ENCODE results near the gene TET2.
"Not testable (repeated sequence)": the region's sequence is repeated elsewhere in the genome, so short reads cannot be mapped to it uniquely, and the experiment has no call there.

TET2 gene

DNA sequence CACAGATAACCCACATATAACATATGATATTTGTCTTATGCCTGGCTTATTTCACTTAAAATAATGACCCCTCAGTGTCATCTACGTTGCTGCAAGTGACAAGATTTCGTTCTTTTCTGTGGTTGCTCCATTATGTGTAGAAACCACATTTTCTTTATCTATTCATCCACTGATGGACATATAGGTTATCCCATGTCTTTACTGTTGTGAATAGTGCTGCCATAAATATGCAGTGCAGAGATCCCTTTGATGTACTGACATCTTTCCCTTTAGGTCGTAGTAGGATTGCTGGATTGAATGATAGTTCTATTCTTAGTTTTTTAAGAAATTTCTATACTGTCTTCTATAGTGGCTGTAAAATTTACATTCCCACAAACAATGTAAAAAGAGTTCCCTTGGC lies 135.8 kb downstream of the TET2 start:
- H3K4me3 ChIP-seq (ENCODE audit: low read depth, low read length): no peak overlapping the region
- TF ChIP-seq, protein P1, sequence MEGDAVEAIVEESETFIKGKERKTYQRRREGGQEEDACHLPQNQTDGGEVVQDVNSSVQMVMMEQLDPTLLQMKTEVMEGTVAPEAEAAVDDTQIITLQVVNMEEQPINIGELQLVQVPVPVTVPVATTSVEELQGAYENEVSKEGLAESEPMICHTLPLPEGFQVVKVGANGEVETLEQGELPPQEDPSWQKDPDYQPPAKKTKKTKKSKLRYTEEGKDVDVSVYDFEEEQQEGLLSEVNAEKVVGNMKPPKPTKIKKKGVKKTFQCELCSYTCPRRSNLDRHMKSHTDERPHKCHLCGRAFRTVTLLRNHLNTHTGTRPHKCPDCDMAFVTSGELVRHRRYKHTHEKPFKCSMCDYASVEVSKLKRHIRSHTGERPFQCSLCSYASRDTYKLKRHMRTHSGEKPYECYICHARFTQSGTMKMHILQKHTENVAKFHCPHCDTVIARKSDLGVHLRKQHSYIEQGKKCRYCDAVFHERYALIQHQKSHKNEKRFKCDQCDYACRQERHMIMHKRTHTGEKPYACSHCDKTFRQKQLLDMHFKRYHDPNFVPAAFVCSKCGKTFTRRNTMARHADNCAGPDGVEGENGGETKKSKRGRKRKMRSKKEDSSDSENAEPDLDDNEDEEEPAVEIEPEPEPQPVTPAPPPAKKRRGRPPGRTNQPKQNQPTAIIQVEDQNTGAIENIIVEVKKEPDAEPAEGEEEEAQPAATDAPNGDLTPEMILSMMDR (IDR thresholded peaks at IDR 0.05; ENCODE audit: insufficient read depth, low read depth, low read length, missing control alignments): no peak
- no peak for DNase-seq (ENCODE audit: low read depth)

DNA sequence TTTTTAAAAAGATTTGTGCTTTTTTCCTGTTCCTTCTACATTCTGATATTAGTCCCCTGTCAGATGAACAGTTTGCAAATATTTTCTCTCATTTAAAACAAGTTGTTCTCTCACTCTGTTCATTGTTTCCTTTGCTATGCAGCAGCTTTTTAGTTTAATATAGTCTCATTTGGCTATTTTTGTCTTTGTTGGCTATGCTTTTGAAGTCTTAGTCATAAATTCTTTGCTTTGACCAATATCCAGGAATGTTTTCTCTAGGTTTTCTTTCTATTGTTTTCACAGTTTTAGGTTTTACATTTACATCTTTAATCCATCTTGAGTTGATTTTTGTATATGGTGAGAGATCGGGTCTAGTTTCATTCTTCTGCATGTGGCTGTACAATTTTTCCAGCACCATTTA lies 136.8 kb downstream of the TET2 start:
- H3K4me3 ChIP-seq (ENCODE audit: low read depth, low read length): no peak overlapping the region
- TF ChIP-seq, protein P1 (IDR thresholded peaks at IDR 0.05; ENCODE audit: insufficient read depth, low read depth, low read length, missing control alignments): no peak
- DNase-seq (ENCODE audit: low read depth): no peak

DNA sequence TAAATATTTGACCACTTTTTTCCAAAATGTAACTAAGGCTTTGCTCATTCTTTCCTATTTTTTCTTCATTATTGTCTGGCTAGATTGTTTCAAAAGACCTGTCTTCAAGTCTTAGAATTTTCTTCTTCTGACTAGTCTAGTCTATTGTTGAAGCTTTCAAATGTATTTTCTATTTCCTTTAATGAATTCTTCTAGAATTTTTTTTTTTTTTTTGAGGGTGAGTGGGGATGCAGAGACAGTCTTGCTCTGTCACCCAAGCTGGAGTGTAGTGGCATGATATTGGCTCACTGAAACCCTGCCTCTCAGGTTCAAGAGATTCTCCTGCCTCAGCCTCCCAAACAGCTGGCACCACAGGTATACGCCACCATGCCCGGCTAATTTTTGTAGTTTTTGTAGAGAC lies 141.4 kb downstream of the TET2 start:
- no peak overlapping the region for H3K4me3 ChIP-seq (ENCODE audit: low read depth, low read length)
- TF ChIP-seq, protein P1 (IDR thresholded peaks at IDR 0.05; ENCODE audit: insufficient read depth, low read depth, low read length, missing control alignments): no peak
- DNase-seq (ENCODE audit: low read depth): no peak

DNA sequence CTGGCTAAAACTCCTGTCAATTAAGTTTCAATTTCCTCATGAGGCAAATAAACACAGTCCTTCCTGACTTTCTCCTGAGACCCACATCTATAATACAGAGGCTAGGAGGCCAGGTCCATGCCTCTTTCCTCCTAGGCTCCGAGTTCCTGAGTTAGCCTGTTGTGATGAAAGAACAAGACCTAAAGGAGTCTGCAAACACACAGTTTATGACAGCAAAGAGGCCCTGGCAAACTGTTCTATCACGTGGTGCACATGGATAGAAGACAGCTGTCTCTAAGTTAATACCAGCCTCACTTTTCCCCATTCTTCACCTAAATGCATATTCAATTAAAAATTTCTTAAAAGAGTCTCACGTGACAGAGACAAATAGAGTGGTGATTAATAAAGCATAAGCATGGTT lies 145.2 kb downstream of the TET2 start:
- TF ChIP-seq, protein P1 (IDR thresholded peaks at IDR 0.05; ENCODE audit: insufficient read depth, low read depth, low read length, missing control alignments): no peak
- DNase-seq (ENCODE audit: low read depth): no peak
- no peak overlapping the region for H3K4me3 ChIP-seq (ENCODE audit: low read depth, low read length)

DNA sequence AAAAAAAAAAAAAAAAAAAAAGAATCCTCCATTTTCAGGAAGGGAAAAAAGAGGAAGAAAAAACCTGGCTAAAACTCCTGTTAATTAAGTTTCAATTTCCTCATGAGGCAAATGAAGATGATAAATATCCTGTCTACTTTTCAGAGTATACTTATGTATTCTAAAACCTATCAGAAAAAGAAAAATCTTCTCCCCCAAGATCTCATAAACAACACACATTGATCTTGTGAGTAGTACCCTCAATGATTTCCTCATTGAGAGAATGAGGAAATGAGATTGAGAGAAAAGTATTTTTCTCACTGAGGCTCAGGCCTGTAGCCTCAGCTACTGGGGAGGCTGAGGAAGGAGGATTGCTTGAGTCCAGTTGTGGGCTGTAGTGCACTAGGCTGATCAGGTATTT lies 146.7 kb downstream of the TET2 start:
- TF ChIP-seq, protein P1 (IDR thresholded peaks at IDR 0.05; ENCODE audit: insufficient read depth, low read depth, low read length, missing control alignments): no peak
- DNase-seq (ENCODE audit: low read depth): no peak
- H3K4me3 ChIP-seq (ENCODE audit: low read depth, low read length): no peak overlapping the region

DNA sequence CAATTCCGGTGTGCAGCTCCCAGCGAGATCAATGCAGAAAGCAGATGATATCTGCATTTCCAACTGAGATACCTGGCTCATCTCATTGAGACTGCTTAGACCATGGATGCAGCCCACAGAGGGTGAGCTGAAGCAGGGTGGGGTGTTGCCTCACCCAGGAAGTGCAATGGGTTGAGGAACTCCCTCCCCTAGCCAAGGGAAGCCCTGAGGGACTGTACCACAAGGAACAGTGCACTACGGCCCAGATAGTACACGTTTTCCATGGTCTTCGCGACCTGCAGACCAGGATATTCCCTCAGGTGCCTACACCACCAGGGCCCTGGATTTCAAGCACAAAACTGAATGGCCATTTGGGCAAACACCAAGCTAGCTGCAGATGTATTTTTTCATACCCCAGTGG lies 150.0 kb downstream of the TET2 start:
- TF ChIP-seq, protein P1 (IDR thresholded peaks at IDR 0.05; ENCODE audit: insufficient read depth, low read depth, low read length, missing control alignments): no peak
- DNase-seq (ENCODE audit: low read depth): no peak
- no peak overlapping the region for H3K4me3 ChIP-seq (ENCODE audit: low read depth, low read length)

DNA sequence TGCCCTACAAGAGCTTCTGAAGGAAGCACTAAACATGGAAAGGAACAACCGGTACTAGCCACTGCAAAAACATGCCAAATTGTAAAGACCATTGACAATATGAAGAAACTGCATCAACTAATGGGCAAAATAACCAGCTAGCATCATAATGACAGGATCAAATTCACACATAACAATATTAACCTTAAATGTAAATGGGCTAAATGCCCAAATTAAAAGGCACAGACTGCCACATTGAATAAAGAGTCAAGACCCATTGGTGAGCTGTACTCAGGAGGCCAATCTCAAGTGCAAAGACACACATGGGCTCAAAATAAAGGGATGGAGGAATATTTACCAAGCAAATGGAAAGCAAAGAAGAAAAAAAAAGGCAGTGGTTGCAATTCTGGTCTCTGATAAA lies 152.4 kb downstream of the TET2 start:
- DNase-seq (ENCODE audit: low read depth): not testable (repeated sequence)

DNA sequence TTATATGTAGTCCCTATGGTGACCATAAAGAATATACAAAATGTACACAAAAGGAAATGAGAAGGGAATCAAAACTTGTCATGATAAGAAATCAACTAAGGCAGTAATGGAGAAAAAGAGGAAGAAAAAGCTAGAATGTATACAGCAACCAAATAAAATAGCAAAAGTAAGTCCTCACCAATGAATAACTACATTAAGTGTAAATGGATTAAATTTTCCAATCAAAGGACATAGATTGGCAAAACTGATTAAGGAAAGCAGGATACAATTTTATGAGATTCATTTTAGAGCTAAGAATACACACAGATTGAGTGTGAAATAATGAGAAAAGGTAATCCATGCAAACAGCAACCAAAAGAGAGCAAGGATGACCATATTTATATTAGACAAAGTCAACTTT lies 157.4 kb downstream of the TET2 start:
- no peak overlapping the region for H3K4me3 ChIP-seq (ENCODE audit: low read depth, low read length)
- TF ChIP-seq, protein P1 (IDR thresholded peaks at IDR 0.05; ENCODE audit: insufficient read depth, low read depth, low read length, missing control alignments): no peak
- DNase-seq (ENCODE audit: low read depth): no peak

More for the DNA sequence above, 152.4 kb downstream of the TET2 start:
- H3K4me3 ChIP-seq (ENCODE audit: low read depth, low read length): not testable (repeated sequence)

All from GM12865 (cell line).